Endothelial cell (in vitro differentiated cells): ENCODE data around the gene DAPK1. TPM values are rescaled to one million over a fixed set of nuclear protein-coding genes. Genes with fewer than 3 reads are reported as not detected.

Experiments used
- DNase-seq: peaks from one replicate; pipeline ENCODE4 v3.0.0; 2021; ENCODE audit warnings: low spot score
- H3K27ac Mint-ChIP-seq: one replicate; pipeline ENCODE4 v1.8.0; 2021; ENCODE audit warnings: mixed read lengths, inconsistent platforms; ENCODE audit not compliant: unreplicated experiment
- H3K27me3 Mint-ChIP-seq: one replicate; pipeline ENCODE4 v1.8.0; 2021; ENCODE audit warnings: mild to moderate bottlenecking, moderate library complexity, mixed read lengths, inconsistent platforms; ENCODE audit not compliant: unreplicated experiment
- H3K36me3 Mint-ChIP-seq: one replicate; pipeline ENCODE4 v1.8.0; 2021; ENCODE audit warnings: mild to moderate bottlenecking, low read depth, mixed read lengths, inconsistent platforms; ENCODE audit not compliant: unreplicated experiment
- H3K4me1 Mint-ChIP-seq: one replicate; pipeline ENCODE4 v1.8.0; 2021; ENCODE audit warnings: mild to moderate bottlenecking, mixed read lengths, inconsistent platforms; ENCODE audit not compliant: unreplicated experiment
- H3K4me3 Mint-ChIP-seq: one replicate; pipeline ENCODE4 v1.8.0; 2021; ENCODE audit warnings: mild to moderate bottlenecking, mixed read lengths, inconsistent platforms; ENCODE audit not compliant: unreplicated experiment
- H3K9me3 Mint-ChIP-seq: one replicate; pipeline ENCODE4 v1.8.0; 2021; ENCODE audit warnings: mixed read lengths, inconsistent platforms; ENCODE audit not compliant: unreplicated experiment
- CTCF ChIP-seq: fragments of 200-600 bp; sonication (generic); IDR thresholded peaks from one replicate; pipeline ENCODE4 v1.5.0; 2021; ENCODE audit warnings: antibody characterized with exemption; ENCODE audit not compliant: unreplicated experiment
- total RNA-seq: library from RNA; stranded (reverse); fragmentation: NEBNext Ultra II Directional; extraction: Animal tissue kit (Norgen Biotek cat#: 25700); gene quantifications from one replicate; pipeline ENCODE4 v1.2.1, GENCODE V29; 2021; ENCODE audit not compliant: unreplicated experiment

The DAPK1 gene
- total RNA-seq, 1 donor from 2014 or later, result 36.8 TPM

- no peak for TF ChIP-seq CTCF
Observed at GRCh38 chr9:87464992-87465378, 32.7 kb upstream of the DAPK1 start.

GRCh38 chr9:87465816-87466215 is 31.9 kb upstream of the DAPK1 start:
- no peak overlapping the region for H3K4me3 Mint-ChIP-seq
- H3K36me3 Mint-ChIP-seq, result no peaks in the 10 kb centered on the region
- TF ChIP-seq CTCF, result no peak
- H3K27me3 Mint-ChIP-seq, result peaks cover 4% of the 10 kb centered on the region
- no peaks in the 10 kb centered on the region for H3K4me1 Mint-ChIP-seq
- no peak overlapping the region for H3K27ac Mint-ChIP-seq
- H3K9me3 Mint-ChIP-seq, result no peaks in the 10 kb centered on the region
- DNase-seq, result no peak

More at GRCh38 chr9:87464992-87465378, 32.7 kb upstream of the DAPK1 start:
- no peak for DNase-seq
- no peak overlapping the region for H3K4me3 Mint-ChIP-seq
- no peaks in the 10 kb centered on the region for H3K9me3 Mint-ChIP-seq
- peaks cover 4% of the 10 kb centered on the region for H3K27me3 Mint-ChIP-seq
- no peaks in the 10 kb centered on the region for H3K4me1 Mint-ChIP-seq
- no peak overlapping the region for H3K27ac Mint-ChIP-seq
- H3K36me3 Mint-ChIP-seq, result no peaks in the 10 kb centered on the region

- no peaks in the 10 kb centered on the region for H3K9me3 Mint-ChIP-seq
- no peak for TF ChIP-seq CTCF
- no peak overlapping the region for H3K4me3 Mint-ChIP-seq
- no peak for DNase-seq
- H3K27me3 Mint-ChIP-seq, result peaks cover 4% of the 10 kb centered on the region
- no peaks in the 10 kb centered on the region for H3K36me3 Mint-ChIP-seq
- no peak overlapping the region for H3K27ac Mint-ChIP-seq
- no peaks in the 10 kb centered on the region for H3K4me1 Mint-ChIP-seq
Observed at GRCh38 chr9:87467187-87467586, 30.5 kb upstream of the DAPK1 start.

GRCh38 chr9:87469793-87470465 is 27.7 kb upstream of the DAPK1 start:
- Mint-ChIP-seq H3K4me1 (no peaks in the 10 kb centered on the region), H3K27me3 (peaks cover 4% of the 10 kb centered on the region), H3K27ac (no peak overlapping the region), H3K4me3 (no peak overlapping the region), H3K36me3 (no peaks in the 10 kb centered on the region), H3K9me3 (no peaks in the 10 kb centered on the region)
- TF ChIP-seq CTCF, result no peak
- DNase-seq, result no peak

- Mint-ChIP-seq H3K9me3 (no peaks in the 10 kb centered on the region), H3K27me3 (peaks cover 4% of the 10 kb centered on the region), H3K27ac (no peak overlapping the region), H3K4me3 (no peak overlapping the region), H3K36me3 (no peaks in the 10 kb centered on the region), H3K4me1 (no peaks in the 10 kb centered on the region)
- DNase-seq, result no peak
- TF ChIP-seq CTCF, result no peak
Observed at GRCh38 chr9:87471746-87472145, 25.9 kb upstream of the DAPK1 start.
